Inflammatory macrophage treated with lipopolysaccharide for 4 hours (primary cell): Measurements from ENCODE around the gene SLC30A5.

Source experiments
- DNase-seq: peaks from one replicate; pipeline ENCODE4 v3.0.0-alpha.2; 2020

The SLC30A5 gene

GRCh38 chr5:69167929-69168328 lies 74.1 kb downstream of the SLC30A5 start:
- DNase-seq = no peak

DNA sequence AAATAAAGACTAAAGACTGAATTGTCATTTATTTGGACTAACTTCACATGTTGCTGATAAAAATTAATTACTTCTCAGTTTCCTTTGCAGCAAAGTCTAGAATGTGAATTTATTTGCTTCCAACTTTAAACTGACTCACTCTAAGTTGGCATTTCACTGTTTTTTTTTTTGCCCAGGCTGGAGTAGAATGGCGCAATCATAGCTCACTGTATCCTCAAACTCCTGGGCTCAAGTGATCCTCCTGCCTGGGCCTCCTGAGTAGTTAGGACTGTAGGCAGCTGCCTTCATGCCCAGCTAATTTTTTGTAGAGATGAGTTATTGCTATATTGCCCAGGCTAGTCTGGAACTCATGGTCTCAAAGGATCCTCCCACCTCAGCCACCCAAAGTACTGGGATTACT lies 76.7 kb downstream of the SLC30A5 start:
- no peak for DNase-seq

DNA sequence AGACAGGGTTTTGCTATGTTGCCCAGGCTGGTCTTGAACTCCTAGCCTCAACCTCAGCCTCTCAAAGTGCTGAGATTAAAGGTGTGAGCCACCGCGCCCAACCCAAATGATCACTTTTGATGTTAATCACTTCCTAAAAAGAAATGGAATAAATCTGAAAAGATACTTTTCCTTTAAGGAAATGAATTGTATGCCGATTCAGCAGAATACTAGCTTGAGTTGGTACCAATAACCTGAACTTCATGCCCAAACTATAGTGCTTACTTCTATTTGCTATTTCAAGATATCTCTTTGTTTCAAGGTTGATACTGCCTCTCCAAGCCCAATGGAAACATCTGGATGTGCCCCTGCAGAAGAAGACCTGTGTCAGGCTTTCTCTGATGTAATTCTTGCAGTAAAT lies 77.2 kb downstream of the SLC30A5 start:
- DNase-seq = no peak
